Endodermal cell (in vitro differentiated cells): ENCODE data around the gene F2RL1. TPM values are rescaled to one million over a fixed set of nuclear protein-coding genes. Genes with fewer than 3 reads are reported as not detected.

Experiments used
- DNase-seq: peaks from one replicate; pipeline ENCODE4 v3.0.0-alpha.2; 2017
- H3K27ac ChIP-seq: 2 replicates; pipeline ENCODE4 v1.5.1; 2013; ENCODE audit warnings: mild to moderate bottlenecking, low read depth, low read length, moderate library complexity
- H3K27me3 ChIP-seq: 2 replicates; pipeline ENCODE4 v1.6.1; 2013; ENCODE audit warnings: mild to moderate bottlenecking, low read length, moderate library complexity; ENCODE audit not compliant: insufficient read depth, control insufficient read depth, poor library complexity, severe bottlenecking
- H3K36me3 ChIP-seq: 2 replicates; pipeline ENCODE4 v1.7.0; 2013; ENCODE audit warnings: mild to moderate bottlenecking, low read length, moderate library complexity; ENCODE audit not compliant: control insufficient read depth, insufficient read depth
- H3K4me1 ChIP-seq: one replicate; pipeline ENCODE4 v1.7.0; 2013; ENCODE audit warnings: low read length; ENCODE audit not compliant: control insufficient read depth, insufficient read depth
- H3K4me3 ChIP-seq: 2 replicates; pipeline ENCODE4 v1.5.1; 2013; ENCODE audit warnings: mild to moderate bottlenecking, low read length, moderate library complexity
- H3K9ac ChIP-seq: 2 replicates; pipeline ENCODE4 v1.6.1; 2013; ENCODE audit warnings: mild to moderate bottlenecking, low read length, moderate library complexity; ENCODE audit not compliant: poor library complexity, severe bottlenecking; ENCODE audit errors: extremely low read depth
- H3K9me3 ChIP-seq: 2 replicates; pipeline ENCODE4 v1.6.1; 2013; ENCODE audit warnings: mild to moderate bottlenecking, low read length, moderate library complexity; ENCODE audit not compliant: control insufficient read depth
- H3K27ac Mint-ChIP-seq: 2 replicates; pipeline ENCODE4 v1.8.0; 2020; ENCODE audit warnings: mixed read lengths
- H3K27me3 Mint-ChIP-seq: 2 replicates; pipeline ENCODE4 v1.8.0; 2021; ENCODE audit warnings: mild to moderate bottlenecking, mixed read lengths; ENCODE audit not compliant: insufficient read depth
- H3K36me3 Mint-ChIP-seq: 2 replicates; pipeline ENCODE4 v1.8.0; 2020; ENCODE audit warnings: low read depth, mixed read lengths
- H3K4me1 Mint-ChIP-seq: 2 replicates; pipeline ENCODE4 v1.8.0; 2020; ENCODE audit warnings: mixed read lengths
- H3K4me3 Mint-ChIP-seq: 2 replicates; pipeline ENCODE4 v1.8.0; 2020; ENCODE audit warnings: mild to moderate bottlenecking, moderate library complexity, mixed read lengths
- H3K9me3 Mint-ChIP-seq: 2 replicates; pipeline ENCODE4 v1.8.0; 2020; ENCODE audit warnings: mild to moderate bottlenecking, mixed read lengths
- WGBS, 2 experiments: methylation state at CpG; one replicate each; pipeline versions ENCODE4 v1.1.5 to v1.1.7; 2013; ENCODE audit warnings: missing lambda C conversion rate in 2 of 2, mixed read lengths in 1 of 2; ENCODE audit not compliant: insufficient coverage in 1 of 2, insufficient read length in 1 of 2; 5-methylcytosine and 5-hydroxymethylcytosine counted together
- total RNA-seq, 2 donors: library from RNA; stranded (reverse); fragmentation: NEBNext Ultra II Directional in 1 of 2; extraction: Animal tissue kit (Norgen Biotek cat#: 25700) in 1 of 2; gene quantifications; 2 replicates in 1 of 2; 3 replicates in 1 of 2; pipeline ENCODE4 v1.2.1, GENCODE V29; 2021
- TF ChIP-seq, protein P1 (sequence below): fragments of 200-600 bp; sonication (generic); conservative IDR thresholded peaks from 2 replicates; pipeline ENCODE4 v1.5.0; 2021; ENCODE audit warnings: antibody characterized with exemption, mild to moderate bottlenecking

The F2RL1 gene
- total RNA-seq, 2 donors from 2014 or later = 13.4 to 18.2 TPM

DNA sequence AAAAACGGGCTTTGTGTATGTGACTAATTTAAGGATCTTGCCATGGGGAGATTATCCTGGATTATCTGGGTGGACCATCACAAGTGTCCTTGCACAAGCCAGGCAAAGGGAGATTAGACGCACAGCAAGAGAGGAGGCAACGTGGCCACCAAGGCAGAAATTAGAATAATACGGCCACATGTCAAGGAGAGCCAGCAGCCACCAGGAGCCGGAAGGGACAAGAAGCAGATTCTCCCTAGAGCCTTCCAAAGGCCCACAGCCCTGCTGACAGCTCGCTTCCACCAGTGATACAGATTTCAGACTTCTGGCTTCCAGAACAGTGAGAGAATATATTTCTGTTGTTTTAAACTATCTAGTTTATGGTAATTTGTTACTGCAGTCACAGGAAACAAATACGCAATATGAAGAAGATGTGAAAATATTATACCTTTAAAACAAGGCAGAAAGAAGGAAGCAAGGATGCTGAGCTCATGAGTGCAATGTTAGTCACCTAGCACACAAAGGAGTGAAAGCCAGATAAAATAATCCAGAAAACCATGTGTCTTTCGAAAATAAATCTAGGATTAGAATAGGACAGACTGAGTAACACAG lies 28.7 kb upstream of the F2RL1 start:
- H3K9me3 Mint-ChIP-seq = peaks cover 11% of the 10 kb centered on the region

DNA sequence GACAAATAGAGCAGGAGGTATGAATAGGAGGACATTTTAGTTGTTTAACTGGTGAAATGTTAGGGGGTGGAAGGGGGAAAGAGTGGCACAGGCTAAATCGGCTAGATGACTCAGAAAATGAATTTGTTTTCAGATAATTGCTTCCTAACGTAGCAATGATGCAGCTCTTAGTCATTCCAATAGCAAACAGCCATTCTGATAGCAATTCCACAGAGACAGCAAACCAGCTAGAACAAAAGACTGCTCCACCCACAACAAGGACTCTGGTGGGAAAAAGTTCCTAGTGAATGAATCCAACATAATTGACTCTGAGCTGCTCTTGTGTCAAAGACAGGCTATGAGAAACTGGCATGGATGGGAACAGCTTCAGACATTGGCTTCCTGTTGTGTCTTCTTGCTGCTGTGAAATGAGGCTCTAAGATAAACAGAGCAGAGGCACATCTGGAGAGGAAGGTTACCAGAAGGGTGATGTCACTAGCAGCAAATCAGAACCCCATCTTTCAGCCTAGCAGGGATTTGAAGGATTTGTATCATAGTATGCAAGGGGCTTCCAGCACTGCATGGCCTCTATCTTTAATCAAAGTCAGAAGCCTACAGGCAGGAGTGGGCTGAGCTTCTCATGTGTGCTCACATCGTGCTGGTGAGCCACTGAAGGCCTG lies 28.1 kb upstream of the F2RL1 start:
- no peak overlapping the region for H3K9ac ChIP-seq
- peaks cover 43% of the 10 kb centered on the region for H3K27me3 Mint-ChIP-seq
- H3K4me1 ChIP-seq = no peaks in the 10 kb centered on the region
- H3K9me3 ChIP-seq = peaks cover 5% of the 10 kb centered on the region
- peaks cover 11% of the 10 kb centered on the region for H3K9me3 Mint-ChIP-seq
- H3K4me3 ChIP-seq = no peak overlapping the region
- TF ChIP-seq, protein P1, sequence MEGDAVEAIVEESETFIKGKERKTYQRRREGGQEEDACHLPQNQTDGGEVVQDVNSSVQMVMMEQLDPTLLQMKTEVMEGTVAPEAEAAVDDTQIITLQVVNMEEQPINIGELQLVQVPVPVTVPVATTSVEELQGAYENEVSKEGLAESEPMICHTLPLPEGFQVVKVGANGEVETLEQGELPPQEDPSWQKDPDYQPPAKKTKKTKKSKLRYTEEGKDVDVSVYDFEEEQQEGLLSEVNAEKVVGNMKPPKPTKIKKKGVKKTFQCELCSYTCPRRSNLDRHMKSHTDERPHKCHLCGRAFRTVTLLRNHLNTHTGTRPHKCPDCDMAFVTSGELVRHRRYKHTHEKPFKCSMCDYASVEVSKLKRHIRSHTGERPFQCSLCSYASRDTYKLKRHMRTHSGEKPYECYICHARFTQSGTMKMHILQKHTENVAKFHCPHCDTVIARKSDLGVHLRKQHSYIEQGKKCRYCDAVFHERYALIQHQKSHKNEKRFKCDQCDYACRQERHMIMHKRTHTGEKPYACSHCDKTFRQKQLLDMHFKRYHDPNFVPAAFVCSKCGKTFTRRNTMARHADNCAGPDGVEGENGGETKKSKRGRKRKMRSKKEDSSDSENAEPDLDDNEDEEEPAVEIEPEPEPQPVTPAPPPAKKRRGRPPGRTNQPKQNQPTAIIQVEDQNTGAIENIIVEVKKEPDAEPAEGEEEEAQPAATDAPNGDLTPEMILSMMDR = no peak
- H3K27ac ChIP-seq = no peak overlapping the region
- no peaks in the 10 kb centered on the region for H3K36me3 ChIP-seq
- no peak for DNase-seq
- H3K4me3 Mint-ChIP-seq = no peak overlapping the region
- H3K27me3 ChIP-seq = peaks cover 10% of the 10 kb centered on the region
- no peak overlapping the region for H3K27ac Mint-ChIP-seq
- peaks cover 3% of the 10 kb centered on the region for H3K36me3 Mint-ChIP-seq
- WGBS, 2 experiments = 57 to 77% methylated on average over 1 to 3 of the region's 3 CpGs
- H3K4me1 Mint-ChIP-seq = peaks cover 8% of the 10 kb centered on the region

More for the DNA sequence above, 28.7 kb upstream of the F2RL1 start:
- H3K4me3 ChIP-seq = no peak overlapping the region
- 89 to 91% methylated on average over 5 to 7 of the region's 8 CpGs for WGBS, 2 experiments
- Mint-ChIP-seq H3K4me1 (peaks cover 8% of the 10 kb centered on the region), H3K4me3 (no peak overlapping the region), H3K36me3 (peaks cover 3% of the 10 kb centered on the region), H3K27ac (no peak overlapping the region), H3K27me3 (peaks cover 48% of the 10 kb centered on the region)
- H3K9me3 ChIP-seq = peaks cover 5% of the 10 kb centered on the region
- no peaks in the 10 kb centered on the region for H3K4me1 ChIP-seq
- TF ChIP-seq, protein P1 = no peak
- H3K27me3 ChIP-seq = peaks cover 10% of the 10 kb centered on the region
- no peak for DNase-seq
- H3K9ac ChIP-seq = no peak overlapping the region
- no peak overlapping the region for H3K27ac ChIP-seq
- no peaks in the 10 kb centered on the region for H3K36me3 ChIP-seq

DNA sequence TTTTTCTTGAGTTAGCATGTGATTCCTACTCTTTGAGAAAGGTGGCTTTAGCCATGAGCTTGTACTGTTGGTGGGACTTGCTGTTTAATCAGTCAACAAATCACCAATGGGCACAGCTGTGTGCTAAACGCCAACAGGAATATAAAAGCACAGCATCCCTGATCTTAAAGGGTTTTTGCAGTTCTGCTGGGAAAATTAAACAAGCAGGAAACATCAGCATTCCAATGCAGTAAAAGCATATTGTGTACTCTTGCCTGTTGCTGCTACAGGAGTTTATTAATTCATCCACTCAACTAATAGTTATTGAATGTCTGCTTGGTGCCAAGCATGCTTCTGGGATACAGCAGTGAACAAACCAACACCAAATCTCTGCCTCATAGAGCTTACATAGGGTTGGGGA lies 27.4 kb upstream of the F2RL1 start:
- no peak overlapping the region for H3K9ac ChIP-seq
- no peak for DNase-seq
- TF ChIP-seq, protein P1 = no peak
- Mint-ChIP-seq H3K4me3 (no peak overlapping the region), H3K9me3 (peaks cover 11% of the 10 kb centered on the region), H3K36me3 (peaks cover 3% of the 10 kb centered on the region), H3K4me1 (peaks cover 8% of the 10 kb centered on the region), H3K27ac (no peak overlapping the region), H3K27me3 (peaks cover 43% of the 10 kb centered on the region)
- 98 to 100% methylated on average over 1 of the region's 1 CpG for WGBS, 2 experiments
- H3K9me3 ChIP-seq = peaks cover 5% of the 10 kb centered on the region
- H3K27me3 ChIP-seq = peaks cover 10% of the 10 kb centered on the region
- no peaks in the 10 kb centered on the region for H3K36me3 ChIP-seq
- H3K27ac ChIP-seq = no peak overlapping the region
- H3K4me3 ChIP-seq = no peak overlapping the region
- no peaks in the 10 kb centered on the region for H3K4me1 ChIP-seq
